GM12878 (cell line): Measurements from ENCODE around the gene TLK2.

Source experiments
- BMI1 ChIP-seq: fragments of 450-650 bp; IDR thresholded peaks from 2 replicates; pipeline ENCODE4 v1.6.1; 2016; ENCODE audit warnings: mild to moderate bottlenecking, moderate library complexity, borderline replicate concordance
- CTCF ChIP-seq, 3 experiments: IDR thresholded peaks in 2 of 3; conservative IDR thresholded peaks in 1 of 3; 2 replicates each; pipeline ENCODE4 v1.5.1; 2011; ENCODE audit warnings: low read depth in 3 of 3, low read length in 3 of 3, mild to moderate bottlenecking in 3 of 3, control low read depth in 2 of 3, moderate library complexity in 2 of 3, inconsistent platforms in 1 of 3, mixed read lengths in 1 of 3; ENCODE audit not compliant: control insufficient read depth in 2 of 3, insufficient read depth in 1 of 3; ENCODE audit errors: extremely low read depth in 1 of 3
- E2F8 ChIP-seq: fragments of 450-650 bp; IDR thresholded peaks from 2 replicates; pipeline ENCODE4 v1.6.1; 2018; ENCODE audit warnings: mild to moderate bottlenecking, low read depth, moderate library complexity; ENCODE audit not compliant: partially characterized antibody
- EGR1 ChIP-seq, 2 experiments: IDR thresholded peaks; 1 replicate in 1 of 2; 2 replicates in 1 of 2; pipeline ENCODE4 v1.6.1; 2011 to 2012; ENCODE audit warnings: low read depth in 2 of 2, low read length in 2 of 2, borderline replicate concordance in 1 of 2, mild to moderate bottlenecking in 1 of 2, moderate library complexity in 1 of 2
- ETV6 ChIP-seq, 2 experiments: fragments of 450-650 bp in 1 of 2; IDR thresholded peaks in 1 of 2; conservative IDR thresholded peaks in 1 of 2; 2 replicates each; pipeline ENCODE4 v1.6.1; 2014; ENCODE audit warnings: antibody characterized with exemption in 1 of 2, borderline replicate concordance in 1 of 2, low read depth in 1 of 2, mild to moderate bottlenecking in 1 of 2, moderate library complexity in 1 of 2
- GATAD2B ChIP-seq: fragments of 450-650 bp; conservative IDR thresholded peaks from 2 replicates; pipeline ENCODE4 v1.6.1; 2017; ENCODE audit warnings: low read depth, mild to moderate bottlenecking, moderate library complexity
- PAX5 ChIP-seq: IDR thresholded peaks from 2 replicates; pipeline ENCODE4 v1.6.1; 2011; ENCODE audit warnings: low read depth, low read length, borderline replicate concordance
- POLR2AphosphoS5 ChIP-seq: IDR thresholded peaks from 2 replicates; pipeline ENCODE4 v1.6.1; 2011; ENCODE audit warnings: mild to moderate bottlenecking, low read length, inconsistent platforms
- TCF7 ChIP-seq: IDR thresholded peaks from 2 replicates; pipeline ENCODE4 v1.6.1; 2014; ENCODE audit warnings: antibody characterized with exemption, borderline replicate concordance
- ZBED1 ChIP-seq: IDR thresholded peaks from 2 replicates; pipeline ENCODE4 v1.6.1; 2016; ENCODE audit warnings: borderline replicate concordance
- ZBTB40 ChIP-seq: fragments of 450-650 bp; IDR thresholded peaks from 2 replicates; pipeline ENCODE4 v1.6.1; 2016; ENCODE audit warnings: mild to moderate bottlenecking, moderate library complexity, borderline replicate concordance

GRCh38 chr17:62444063-62444462 lies 34.6 kb upstream of the TLK2 start:
- TF ChIP-seq ETV6 (conservative IDR thresholded peaks at IDR 0.05 in 1 of 2, IDR thresholded peaks at IDR 0.05 in 1 of 2; ENCODE audit: borderline replicate concordance in 1 of 2, low read depth in 1 of 2) (no peak), TCF7 (no peak), PAX5 (no peak), GATAD2B (no peak), POLR2AphosphoS5 (no peak), CTCF (IDR thresholded peaks at IDR 0.05 in 2 of 3, conservative IDR thresholded peaks at IDR 0.05 in 1 of 3; ENCODE audit: control insufficient read depth in 2 of 3, extremely low read depth in 1 of 3, insufficient read depth in 1 of 3, low read depth in 3 of 3, low read length in 3 of 3) (no peak), ZBTB40 (no peak), BMI1 (no peak), E2F8 (no peak), ZBED1 (no peak), EGR1 (IDR thresholded peaks at IDR 0.05; ENCODE audit: borderline replicate concordance in 1 of 2, low read depth in 2 of 2, low read length in 2 of 2) (no peak)
